ENCODE measurements around the gene CCDC86.

- no peak for TF ChIP-seq CTCF (IDR thresholded peaks at IDR 0.05)
- no peak for TF ChIP-seq POLR2A (IDR thresholded peaks at IDR 0.05; ENCODE audit: low read depth)
Observed at GRCh38 chr11:60849641-60850520, 8.0 kb downstream of the CCDC86 start.
